Progenitor cell of endocrine pancreas (in vitro differentiated cells): ENCODE data around the gene SPTB. TPM values are rescaled to one million over a fixed set of nuclear protein-coding genes. Genes with fewer than 3 reads are reported as not detected.

Source experiments
- DNase-seq: peaks from one replicate; pipeline ENCODE4 v3.0.0; 2021; ENCODE audit warnings: low spot score; ENCODE audit not compliant: unreplicated experiment
- H3K27ac Mint-ChIP-seq: 2 replicates; pipeline ENCODE4 v1.8.0; 2021; ENCODE audit warnings: mild to moderate bottlenecking, moderate library complexity, mixed read lengths
- H3K27me3 Mint-ChIP-seq: 2 replicates; pipeline ENCODE4 v1.8.0; 2021; ENCODE audit warnings: mixed read lengths
- H3K36me3 Mint-ChIP-seq: 2 replicates; pipeline ENCODE4 v1.8.0; 2022; ENCODE audit warnings: mixed read lengths; ENCODE audit not compliant: insufficient read depth
- H3K4me1 Mint-ChIP-seq: 2 replicates; pipeline ENCODE4 v1.8.0; 2021; ENCODE audit warnings: low read depth, mixed read lengths
- H3K4me3 Mint-ChIP-seq: 2 replicates; pipeline ENCODE4 v1.8.0; 2021; ENCODE audit warnings: low read depth, mild to moderate bottlenecking, moderate library complexity, mixed read lengths
- H3K9me3 Mint-ChIP-seq: 2 replicates; pipeline ENCODE4 v1.8.0; 2021; ENCODE audit warnings: low read depth, mixed read lengths
- total RNA-seq: library from RNA; stranded (reverse); gene quantifications from 2 replicates; pipeline ENCODE4 v1.2.1, GENCODE V29; 2021
- TF ChIP-seq, protein P1 (sequence below): fragments of 200-600 bp; sonication (generic); IDR thresholded peaks from one replicate; pipeline ENCODE4 v1.5.0; 2021; ENCODE audit warnings: antibody characterized with exemption, mild to moderate bottlenecking; ENCODE audit not compliant: unreplicated experiment

The SPTB gene
- total RNA-seq, 1 donor from 2014 or later, result 1.7 TPM

DNA sequence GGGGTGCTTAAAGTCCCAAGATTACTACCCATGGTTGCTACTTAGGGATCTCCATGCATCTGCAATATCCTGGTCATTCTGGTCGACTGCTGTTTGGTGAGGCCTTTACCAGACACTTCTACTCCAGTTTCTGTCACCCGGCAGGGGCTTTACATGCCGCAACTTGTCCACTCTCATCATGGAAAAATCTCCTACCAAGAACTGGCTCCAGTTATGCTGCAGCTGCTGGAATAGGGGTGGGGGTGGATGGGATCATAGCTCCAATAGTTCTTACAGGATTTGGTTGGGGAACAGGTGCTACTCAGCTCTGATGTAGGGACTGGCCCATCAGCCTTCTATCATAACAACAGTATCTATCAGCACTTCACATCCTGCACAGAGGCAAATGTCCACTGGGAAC, 51.6 kb downstream of the SPTB start:
- DNase-seq, result no peak
- H3K4me1 Mint-ChIP-seq, result no peaks in the 10 kb centered on the region
- TF ChIP-seq, protein P1, sequence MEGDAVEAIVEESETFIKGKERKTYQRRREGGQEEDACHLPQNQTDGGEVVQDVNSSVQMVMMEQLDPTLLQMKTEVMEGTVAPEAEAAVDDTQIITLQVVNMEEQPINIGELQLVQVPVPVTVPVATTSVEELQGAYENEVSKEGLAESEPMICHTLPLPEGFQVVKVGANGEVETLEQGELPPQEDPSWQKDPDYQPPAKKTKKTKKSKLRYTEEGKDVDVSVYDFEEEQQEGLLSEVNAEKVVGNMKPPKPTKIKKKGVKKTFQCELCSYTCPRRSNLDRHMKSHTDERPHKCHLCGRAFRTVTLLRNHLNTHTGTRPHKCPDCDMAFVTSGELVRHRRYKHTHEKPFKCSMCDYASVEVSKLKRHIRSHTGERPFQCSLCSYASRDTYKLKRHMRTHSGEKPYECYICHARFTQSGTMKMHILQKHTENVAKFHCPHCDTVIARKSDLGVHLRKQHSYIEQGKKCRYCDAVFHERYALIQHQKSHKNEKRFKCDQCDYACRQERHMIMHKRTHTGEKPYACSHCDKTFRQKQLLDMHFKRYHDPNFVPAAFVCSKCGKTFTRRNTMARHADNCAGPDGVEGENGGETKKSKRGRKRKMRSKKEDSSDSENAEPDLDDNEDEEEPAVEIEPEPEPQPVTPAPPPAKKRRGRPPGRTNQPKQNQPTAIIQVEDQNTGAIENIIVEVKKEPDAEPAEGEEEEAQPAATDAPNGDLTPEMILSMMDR, result no peak
- no peak overlapping the region for H3K4me3 Mint-ChIP-seq
- H3K9me3 Mint-ChIP-seq, result no peaks in the 10 kb centered on the region
- H3K27ac Mint-ChIP-seq, result no peak overlapping the region
- H3K36me3 Mint-ChIP-seq, result no peaks in the 10 kb centered on the region
- peaks cover 30% of the 10 kb centered on the region for H3K27me3 Mint-ChIP-seq

- DNase-seq, result no peak
- Mint-ChIP-seq H3K4me3 (no peak overlapping the region), H3K4me1 (no peaks in the 10 kb centered on the region), H3K27ac (no peak overlapping the region), H3K36me3 (no peaks in the 10 kb centered on the region), H3K27me3 (peaks cover 31% of the 10 kb centered on the region), H3K9me3 (no peaks in the 10 kb centered on the region)
- TF ChIP-seq, protein P1, result no peak
Measured at GRCh38 chr14:64826845-64827244, 52.9 kb downstream of the SPTB start.

GRCh38 chr14:64826333-64826732, 53.4 kb downstream of the SPTB start:
- no peak overlapping the region for H3K4me3 Mint-ChIP-seq
- TF ChIP-seq, protein P1, result no peak
- H3K27ac Mint-ChIP-seq, result no peak overlapping the region
- no peaks in the 10 kb centered on the region for H3K36me3 Mint-ChIP-seq
- H3K9me3 Mint-ChIP-seq, result no peaks in the 10 kb centered on the region
- peaks cover 33% of the 10 kb centered on the region for H3K27me3 Mint-ChIP-seq
- DNase-seq, result no peak
- H3K4me1 Mint-ChIP-seq, result no peaks in the 10 kb centered on the region

DNA sequence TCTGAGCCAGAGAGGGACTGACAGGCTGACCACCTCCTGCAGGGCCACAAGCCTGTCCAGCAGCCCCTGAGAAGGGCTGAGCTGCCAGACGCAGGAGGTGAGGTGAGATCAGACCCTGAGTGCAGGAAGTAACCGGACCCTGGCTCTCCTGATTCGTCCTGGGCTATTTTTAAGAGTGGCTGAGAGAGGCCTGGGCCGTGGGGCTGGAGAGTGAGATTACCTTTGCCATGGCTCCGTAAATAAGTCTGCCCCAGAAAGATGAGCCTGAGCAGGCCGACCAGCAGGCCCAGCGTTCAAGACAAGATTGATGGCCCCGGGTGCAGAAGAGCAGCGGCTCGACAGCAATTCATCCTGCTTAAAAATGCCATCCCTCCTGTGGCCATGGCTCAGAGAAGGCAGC, 54.2 kb downstream of the SPTB start:
- Mint-ChIP-seq H3K4me1 (no peaks in the 10 kb centered on the region), H3K9me3 (no peaks in the 10 kb centered on the region), H3K27ac (peak overlapping the region; percentile 4), H3K4me3 (no peak overlapping the region), H3K27me3 (peaks cover 38% of the 10 kb centered on the region), H3K36me3 (no peaks in the 10 kb centered on the region)
- no peak for DNase-seq
- TF ChIP-seq, protein P1, result no peak

DNA sequence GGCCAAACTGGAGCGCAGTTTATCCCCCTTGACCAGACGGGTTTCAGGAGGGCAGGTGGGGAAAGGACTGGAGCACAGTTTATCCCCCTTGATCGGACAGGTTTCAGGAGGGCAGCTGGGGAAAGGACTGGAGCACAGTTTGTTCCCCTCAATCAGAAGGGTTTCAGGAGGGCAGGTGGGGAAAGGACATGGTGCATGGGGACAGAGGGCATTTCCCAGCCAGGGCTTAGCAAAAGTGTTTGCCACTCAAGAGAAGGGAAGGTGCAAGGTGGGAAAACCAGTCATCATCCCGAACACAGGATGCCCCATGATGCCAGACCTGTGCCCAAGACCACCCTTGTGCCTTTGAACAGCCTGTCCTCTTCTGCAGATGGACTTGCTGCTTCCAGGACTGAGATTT, 54.7 kb downstream of the SPTB start:
- Mint-ChIP-seq H3K4me3 (no peak overlapping the region), H3K36me3 (no peaks in the 10 kb centered on the region), H3K27me3 (peaks cover 39% of the 10 kb centered on the region), H3K27ac (peak overlapping the region; percentile 82), H3K4me1 (no peaks in the 10 kb centered on the region), H3K9me3 (no peaks in the 10 kb centered on the region)
- no peak for DNase-seq
- TF ChIP-seq, protein P1, result no peak
